Fibroblast of the aortic adventitia (primary cell): Measurements from ENCODE around the gene MED20. TPM values are rescaled to one million over a fixed set of nuclear protein-coding genes. Genes with fewer than 3 reads are reported as not detected.

Experiments used
- DNase-seq: peaks from one replicate; pipeline ENCODE4 v3.0.0-alpha.2; 2010; ENCODE audit warnings: low read depth
- H3K4me3 ChIP-seq: 2 replicates; pipeline ENCODE4 v1.5.1; 2011; ENCODE audit warnings: low read depth, mild to moderate bottlenecking, control low read depth, low read length, moderate library complexity
- CTCF ChIP-seq: IDR thresholded peaks from 2 replicates; pipeline ENCODE4 v1.5.1; 2011; ENCODE audit warnings: mild to moderate bottlenecking, low read length, control low read depth, inconsistent platforms; ENCODE audit not compliant: insufficient read depth
- total RNA-seq: library from RNA; depleted of rRNA; stranded (reverse); fragments of >200 nt; gene quantifications from 2 replicates; pipeline ENCODE4 v1.2.3, GENCODE V29; 2012; ENCODE audit warnings: low replicate concordance

MED20 gene
- total RNA-seq, 1 donor = 29.9 TPM

- DNase-seq = no peak
- TF ChIP-seq CTCF = peak; percentile 3
- peak overlapping the region; percentile 95 for H3K4me3 ChIP-seq
Observed at GRCh38 chr6:41940759-41941279, 19.9 kb upstream of the MED20 start.

- peak overlapping the region; percentile 95 for H3K4me3 ChIP-seq
- no peak for TF ChIP-seq CTCF
- peak; percentile 48 for DNase-seq
Observed at GRCh38 chr6:41939848-41940758, 19.2 kb upstream of the MED20 start.

- TF ChIP-seq CTCF = no peak
- peak; percentile 52 for DNase-seq
- H3K4me3 ChIP-seq = peak overlapping the region; percentile 95
Observed at GRCh38 chr6:41939176-41939847, 18.4 kb upstream of the MED20 start.

GRCh38 chr6:41938590-41939175 lies 17.7 kb upstream of the MED20 start:
- H3K4me3 ChIP-seq = peak overlapping the region; percentile 9

GRCh38 chr6:41937861-41938574 lies 17.1 kb upstream of the MED20 start:
- peak; percentile 52 for DNase-seq
- no peak for TF ChIP-seq CTCF
- H3K4me3 ChIP-seq = no peak overlapping the region

More at GRCh38 chr6:41938590-41939175, 17.7 kb upstream of the MED20 start:
- peak; percentile 0 for TF ChIP-seq CTCF
- DNase-seq = no peak

- no peak overlapping the region for H3K4me3 ChIP-seq
- DNase-seq = no peak
- TF ChIP-seq CTCF = no peak
Observed at GRCh38 chr6:41937472-41937860, 16.5 kb upstream of the MED20 start.
